Left renal pelvis (tissue), 4 donors: ENCODE results near the gene KRTAP4-16. TPM values are rescaled to one million over a fixed set of nuclear protein-coding genes. Genes with fewer than 3 reads are reported as not detected.
"Not testable (repeated sequence)": the region's sequence is repeated elsewhere in the genome, so short reads cannot be mapped to it uniquely, and the experiment has no call there.

ENCODE experiments used
- DNase-seq, 4 donors: peaks; one replicate each; pipeline ENCODE4 v3.0.0-alpha.2; 2013; ENCODE audit warnings: low read depth in 4 of 4, low spot score in 3 of 4
- polyA plus RNA-seq, 4 donors: library from polyadenylated mRNA; unstranded; fragments of 120-200 nt; gene quantifications; one replicate each; pipeline ENCODE4 v1.2.1, GENCODE V29; 2013; ENCODE audit not compliant: insufficient read length in 4 of 4

KRTAP4-16 gene
- polyA plus RNA-seq, 4 donors, result not detected

- not testable (repeated sequence) for DNase-seq
Measured at GRCh38 chr17:41119696-41120690, 18.0 kb upstream of the KRTAP4-16 start.

GRCh38 chr17:41118721-41119120 lies 16.7 kb upstream of the KRTAP4-16 start:
- DNase-seq, result no peak

GRCh38 chr17:41117846-41118386 lies 15.9 kb upstream of the KRTAP4-16 start, which contains the start of gene KRTAP4-11:
Gene KRTAP4-11, minus strand, starts transcription at chr17:41118373. Its CDS starts 58 bp downstream, at chr17:41118315.
- not testable (repeated sequence) for DNase-seq

GRCh38 chr17:41116297-41116696 lies 14.3 kb upstream of the KRTAP4-16 start:
- DNase-seq, result no peak

GRCh38 chr17:41111151-41111885 lies 9.3 kb upstream of the KRTAP4-16 start:
- DNase-seq, result no peak

GRCh38 chr17:41108728-41109386 lies 6.8 kb upstream of the KRTAP4-16 start:
- not testable (repeated sequence) for DNase-seq

- DNase-seq, result no peak
Measured at GRCh38 chr17:41107941-41108450, 6.0 kb upstream of the KRTAP4-16 start.

GRCh38 chr17:41105347-41105746 lies 3.3 kb upstream of the KRTAP4-16 start, which contains the start of gene KRTAP4-9:
Gene KRTAP4-9, plus strand, starts transcription at chr17:41105389. Its CDS starts 0 bp downstream, at chr17:41105389.
- DNase-seq, result not testable (repeated sequence)

GRCh38 chr17:41104386-41105038 lies 2.5 kb upstream of the KRTAP4-16 start:
- DNase-seq, result not testable (repeated sequence)

- no peak for DNase-seq
Measured at GRCh38 chr17:41103896-41104295, 1.9 kb upstream of the KRTAP4-16 start.

- not testable (repeated sequence) for DNase-seq
Measured at GRCh38 chr17:41099682-41100480, 2.1 kb downstream of the KRTAP4-16 start.

- DNase-seq, result no peak
Measured at GRCh38 chr17:41098481-41098880, 3.5 kb downstream of the KRTAP4-16 start.

GRCh38 chr17:41098042-41098441 lies 4.0 kb downstream of the KRTAP4-16 start, which contains the start of gene KRTAP4-8:
Gene KRTAP4-8, minus strand, starts transcription at chr17:41098142. Its CDS starts 58 bp downstream, at chr17:41098084.
- no peak for DNase-seq

GRCh38 chr17:41096055-41096454 lies 6.0 kb downstream of the KRTAP4-16 start:
- no peak for DNase-seq

GRCh38 chr17:41088760-41089352 lies 13.2 kb downstream of the KRTAP4-16 start:
- DNase-seq, result not testable (repeated sequence)

GRCh38 chr17:41084100-41084856 lies 17.7 kb downstream of the KRTAP4-16 start, which contains the start of gene KRTAP4-7:
Gene KRTAP4-7, plus strand, starts transcription at chr17:41084150. Its CDS starts 57 bp downstream, at chr17:41084207.
- not testable (repeated sequence) for DNase-seq

- DNase-seq, result not testable (repeated sequence)
Measured at GRCh38 chr17:41083427-41083826, 18.6 kb downstream of the KRTAP4-16 start.
